CD4-positive, alpha-beta T cell treated with Interleukin-15 for 1 hour (primary cell): ENCODE results near the gene NR1D1.

Experiments
- DNase-seq: peaks from one replicate; pipeline ENCODE4 v3.0.0-alpha.2; 2020

The NR1D1 gene

GRCh38 chr17:40061609-40062038 is 38.8 kb downstream of the NR1D1 start:
- DNase-seq = no peak

- DNase-seq = no peak
Observed at GRCh38 chr17:40060887-40061608, 39.3 kb downstream of the NR1D1 start.

DNA sequence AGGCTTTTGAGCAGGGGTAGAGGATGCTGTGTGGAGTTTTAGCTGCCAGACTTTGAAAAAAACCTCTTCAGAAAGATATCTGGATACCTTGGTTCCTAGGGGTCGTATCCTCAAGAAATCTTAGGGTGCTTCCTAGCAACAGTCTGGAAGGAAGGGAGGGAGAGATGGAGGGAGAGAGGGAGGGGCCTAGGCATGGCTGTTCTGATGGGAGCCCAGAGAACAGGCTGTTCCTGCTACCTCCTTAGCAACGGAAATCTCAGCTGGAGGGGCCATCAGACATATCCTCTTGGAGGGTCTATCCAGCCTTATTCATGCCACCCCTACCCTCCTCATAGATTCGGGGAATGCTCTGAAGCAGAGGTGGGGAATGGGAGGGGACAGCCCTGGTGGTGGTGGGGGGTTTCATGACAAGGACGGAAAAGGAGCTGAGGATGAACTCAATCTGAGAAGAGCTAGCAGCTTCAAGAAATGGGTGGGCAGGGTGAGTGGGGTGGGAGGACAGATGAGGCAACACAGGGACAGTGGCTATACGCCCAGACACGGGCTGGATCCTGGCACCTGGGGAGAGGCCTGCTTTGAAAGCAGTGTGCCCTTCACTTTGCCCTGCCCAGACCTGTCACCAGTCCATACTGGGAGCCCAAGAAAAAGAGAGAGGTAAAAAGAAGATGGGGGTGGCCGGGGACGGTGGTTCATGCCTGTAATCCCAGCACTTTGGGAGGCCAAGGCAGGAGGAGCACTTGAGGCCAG is 40.5 kb downstream of the NR1D1 start:
- DNase-seq = no peak

- DNase-seq = no peak
Observed at GRCh38 chr17:40058865-40059264, 41.5 kb downstream of the NR1D1 start.

GRCh38 chr17:40058186-40058784 is 42.1 kb downstream of the NR1D1 start:
- no peak for DNase-seq

GRCh38 chr17:40056379-40057015 is 43.9 kb downstream of the NR1D1 start:
- DNase-seq = no peak
